ENCODE results near the gene ZNF664.

DNA sequence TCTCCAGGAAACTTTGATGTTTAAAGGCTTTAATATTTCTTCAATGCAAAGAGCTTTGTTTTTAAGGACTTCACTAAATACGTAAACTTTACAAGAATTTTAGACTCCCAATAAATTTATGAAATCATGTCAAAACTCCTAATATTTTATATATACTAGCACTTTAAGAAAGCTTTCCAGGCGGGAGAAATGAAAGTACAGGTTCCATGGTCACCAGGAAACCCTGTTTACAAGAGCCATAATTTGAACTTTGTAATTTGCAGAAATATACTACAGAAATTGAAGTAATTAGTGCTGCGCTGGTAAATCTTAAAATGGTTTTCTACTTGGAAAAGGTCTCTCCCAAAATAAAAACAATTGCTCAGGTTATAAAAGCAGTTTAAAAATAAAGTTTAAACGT lies 9.2 kb upstream of the ZNF664 start:
- TF ChIP-seq, protein P1, sequence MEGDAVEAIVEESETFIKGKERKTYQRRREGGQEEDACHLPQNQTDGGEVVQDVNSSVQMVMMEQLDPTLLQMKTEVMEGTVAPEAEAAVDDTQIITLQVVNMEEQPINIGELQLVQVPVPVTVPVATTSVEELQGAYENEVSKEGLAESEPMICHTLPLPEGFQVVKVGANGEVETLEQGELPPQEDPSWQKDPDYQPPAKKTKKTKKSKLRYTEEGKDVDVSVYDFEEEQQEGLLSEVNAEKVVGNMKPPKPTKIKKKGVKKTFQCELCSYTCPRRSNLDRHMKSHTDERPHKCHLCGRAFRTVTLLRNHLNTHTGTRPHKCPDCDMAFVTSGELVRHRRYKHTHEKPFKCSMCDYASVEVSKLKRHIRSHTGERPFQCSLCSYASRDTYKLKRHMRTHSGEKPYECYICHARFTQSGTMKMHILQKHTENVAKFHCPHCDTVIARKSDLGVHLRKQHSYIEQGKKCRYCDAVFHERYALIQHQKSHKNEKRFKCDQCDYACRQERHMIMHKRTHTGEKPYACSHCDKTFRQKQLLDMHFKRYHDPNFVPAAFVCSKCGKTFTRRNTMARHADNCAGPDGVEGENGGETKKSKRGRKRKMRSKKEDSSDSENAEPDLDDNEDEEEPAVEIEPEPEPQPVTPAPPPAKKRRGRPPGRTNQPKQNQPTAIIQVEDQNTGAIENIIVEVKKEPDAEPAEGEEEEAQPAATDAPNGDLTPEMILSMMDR (IDR thresholded peaks at IDR 0.05): no peak
- no peak for TF ChIP-seq POLR2A (IDR thresholded peaks at IDR 0.05)
